GM12878 (cell line): ENCODE results near the gene DIAPH1.

ENCODE experiments used
- EP300 ChIP-seq, 2 experiments: fragments of 150-350 bp in 1 of 2; IDR thresholded peaks; 2 replicates each; pipeline ENCODE4 v1.6.1; 2011 to 2012; ENCODE audit warnings: low read depth in 2 of 2, low read length in 2 of 2, borderline replicate concordance in 1 of 2, improper control_type of control experiment in 1 of 2, inconsistent platforms in 1 of 2; ENCODE audit not compliant: control insufficient read depth in 1 of 2
- NRF1 ChIP-seq: conservative IDR thresholded peaks from 2 replicates; pipeline ENCODE4 v1.6.1; 2011; ENCODE audit warnings: mild to moderate bottlenecking, low read depth, low read length, improper control_type of control experiment
- POLR2A ChIP-seq: IDR thresholded peaks from 2 replicates; pipeline ENCODE4 v1.6.1; 2011; ENCODE audit warnings: low read depth, mild to moderate bottlenecking, low read length
- SREBF2 ChIP-seq: IDR thresholded peaks from 2 replicates; pipeline ENCODE4 v1.6.1; 2012; ENCODE audit warnings: mild to moderate bottlenecking, low read length
- YY1 ChIP-seq: IDR thresholded peaks from 2 replicates; pipeline ENCODE4 v1.6.1; 2011; ENCODE audit warnings: low read depth, mild to moderate bottlenecking, low read length
- ZBTB40 ChIP-seq: fragments of 450-650 bp; IDR thresholded peaks from 2 replicates; pipeline ENCODE4 v1.6.1; 2016; ENCODE audit warnings: mild to moderate bottlenecking, moderate library complexity, borderline replicate concordance

GRCh38 chr5:141639357-141640050, 20.7 kb upstream of the DIAPH1 start:
- TF ChIP-seq NRF1 (no peak), EP300 (IDR thresholded peaks at IDR 0.05; ENCODE audit: borderline replicate concordance in 1 of 2, control insufficient read depth in 1 of 2, low read depth in 2 of 2, low read length in 2 of 2) (no peak), POLR2A (peak; percentile 23; the same call in 1 of the 2 replicates), ZBTB40 (no peak), SREBF2 (no peak), YY1 (no peak)
